Endothelial cell of umbilical vein (primary cell): Measurements from ENCODE around the gene TET2.

Source experiments
- EZH2 ChIP-seq: IDR thresholded peaks from 2 replicates; pipeline ENCODE4 v1.6.1; 2012; ENCODE audit warnings: borderline replicate concordance, low read depth, mild to moderate bottlenecking, moderate library complexity, low read length, inconsistent platforms; ENCODE audit not compliant: severe bottlenecking
- MYC ChIP-seq: IDR thresholded peaks from one replicate; pipeline ENCODE4 v1.6.1; 2011; ENCODE audit warnings: mild to moderate bottlenecking, low read depth, low read length
- POLR2A ChIP-seq: IDR thresholded peaks from 2 replicates; pipeline ENCODE4 v1.6.1; 2012; ENCODE audit warnings: low read depth, mild to moderate bottlenecking, control low read depth, low read length
- TF ChIP-seq, protein P1 (sequence below): IDR thresholded peaks from 2 replicates; pipeline ENCODE4 v1.6.1; 2011; ENCODE audit not compliant: insufficient read depth, insufficient read length

DNA sequence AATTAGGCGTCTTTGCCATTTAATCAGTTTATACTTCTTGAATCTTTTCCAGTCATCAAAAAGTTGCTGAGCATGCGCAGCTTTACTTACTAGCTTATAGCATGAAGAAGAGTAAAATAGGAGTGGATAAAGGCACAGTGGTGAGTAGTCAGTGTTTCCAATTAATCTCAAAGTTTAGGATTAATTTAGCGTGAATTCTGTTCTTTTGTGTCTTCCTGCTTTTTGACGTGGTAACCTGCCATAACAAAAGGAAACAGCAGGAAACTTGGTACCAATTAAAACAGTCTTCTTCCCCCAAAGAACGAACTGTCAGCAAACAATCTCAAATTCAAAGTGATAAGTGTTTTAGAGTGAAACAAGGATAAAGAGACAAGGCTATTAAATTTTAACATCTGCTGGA is 61.9 kb downstream of the TET2 start:
- TF ChIP-seq POLR2A = no peak
- TF ChIP-seq, protein P1, sequence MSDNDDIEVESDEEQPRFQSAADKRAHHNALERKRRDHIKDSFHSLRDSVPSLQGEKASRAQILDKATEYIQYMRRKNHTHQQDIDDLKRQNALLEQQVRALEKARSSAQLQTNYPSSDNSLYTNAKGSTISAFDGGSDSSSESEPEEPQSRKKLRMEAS = no peak
- no peak for TF ChIP-seq MYC
- TF ChIP-seq EZH2 = no peak
